H7 (cell line): ENCODE measurements around the gene QRFP. TPM values are rescaled to one million over a fixed set of nuclear protein-coding genes. Genes with fewer than 3 reads are reported as not detected.
"Not testable (repeated sequence)": the region's sequence is repeated elsewhere in the genome, so short reads cannot be mapped to it uniquely, and the experiment has no call there.

Experiments used
- DNase-seq: peaks from one replicate; pipeline ENCODE4 v3.0.0; 2012
- H3K27me3 ChIP-seq: 2 replicates; pipeline ENCODE4 v1.6.0; 2011; ENCODE audit warnings: mild to moderate bottlenecking, low read length; ENCODE audit not compliant: control insufficient read depth, insufficient read depth
- H3K36me3 ChIP-seq: replicated peaks from 2 replicates; pipeline ENCODE4 v1.5.1; 2011; ENCODE audit warnings: low read length; ENCODE audit not compliant: control insufficient read depth, insufficient read depth
- H3K4me3 ChIP-seq: 2 replicates; pipeline ENCODE4 v1.5.1; 2011; ENCODE audit warnings: low read depth, mild to moderate bottlenecking, control low read depth, low read length, moderate library complexity; ENCODE audit not compliant: insufficient read depth
- total RNA-seq: library from RNA; depleted of rRNA; stranded (reverse); fragments of >200 nt; shearing (Covaris generic); gene quantifications from 2 replicates; pipeline ENCODE4 v1.2.3, GENCODE V29; 2014

QRFP gene
- total RNA-seq, 1 experiment from 2014 or later = not detected

- Histone ChIP-seq H3K36me3 (peaks cover 22% of the 10 kb centered on the region), H3K27me3 (no peaks in the 10 kb centered on the region), H3K4me3 (no peak overlapping the region)
- DNase-seq = no peak
Measured at GRCh38 chr9:130858739-130859705, 37.6 kb downstream of the QRFP start.

GRCh38 chr9:130857864-130858738, 38.5 kb downstream of the QRFP start:
- Histone ChIP-seq H3K4me3 (no peak overlapping the region), H3K36me3 (peaks cover 21% of the 10 kb centered on the region)
- no peak for DNase-seq

GRCh38 chr9:130856474-130856873, 40.1 kb downstream of the QRFP start:
- peaks cover 17% of the 10 kb centered on the region for H3K36me3 ChIP-seq
- DNase-seq = no peak
- no peak overlapping the region for H3K4me3 ChIP-seq
- no peaks in the 10 kb centered on the region for H3K27me3 ChIP-seq

More at GRCh38 chr9:130857864-130858738, 38.5 kb downstream of the QRFP start:
- H3K27me3 ChIP-seq = no peaks in the 10 kb centered on the region

GRCh38 chr9:130854835-130855234, 41.8 kb downstream of the QRFP start:
- Histone ChIP-seq H3K36me3 (peaks cover 14% of the 10 kb centered on the region), H3K4me3 (no peak overlapping the region), H3K27me3 (no peaks in the 10 kb centered on the region)
- DNase-seq = no peak

- Histone ChIP-seq H3K4me3 (no peak overlapping the region), H3K36me3 (peaks cover 14% of the 10 kb centered on the region), H3K27me3 (no peaks in the 10 kb centered on the region)
- DNase-seq = no peak
Measured at GRCh38 chr9:130854092-130854491, 42.5 kb downstream of the QRFP start.

GRCh38 chr9:130852801-130853200, 43.8 kb downstream of the QRFP start:
- no peaks in the 10 kb centered on the region for H3K27me3 ChIP-seq
- H3K4me3 ChIP-seq = no peak overlapping the region
- peaks cover 13% of the 10 kb centered on the region for H3K36me3 ChIP-seq
- no peak for DNase-seq

GRCh38 chr9:130849356-130849755, 47.3 kb downstream of the QRFP start:
- H3K4me3 ChIP-seq = no peak overlapping the region
- H3K27me3 ChIP-seq = no peaks in the 10 kb centered on the region
- peaks cover 3% of the 10 kb centered on the region for H3K36me3 ChIP-seq
- DNase-seq = no peak

GRCh38 chr9:130848514-130848913, 48.1 kb downstream of the QRFP start:
- H3K4me3 ChIP-seq, DNase-seq, H3K36me3 ChIP-seq, H3K27me3 ChIP-seq: not testable (repeated sequence)

GRCh38 chr9:130847306-130848217, 49.0 kb downstream of the QRFP start:
- peak; percentile 77 for DNase-seq
- Histone ChIP-seq H3K27me3 (no peaks in the 10 kb centered on the region), H3K4me3 (no peak overlapping the region), H3K36me3 (no peaks in the 10 kb centered on the region)

GRCh38 chr9:130846487-130847305, 49.9 kb downstream of the QRFP start:
- no peaks in the 10 kb centered on the region for H3K36me3 ChIP-seq
- no peak overlapping the region for H3K4me3 ChIP-seq
- H3K27me3 ChIP-seq = no peaks in the 10 kb centered on the region
- DNase-seq = no peak

- no peak for DNase-seq
- Histone ChIP-seq H3K36me3 (no peaks in the 10 kb centered on the region), H3K4me3 (no peak overlapping the region), H3K27me3 (no peaks in the 10 kb centered on the region)
Measured at GRCh38 chr9:130845901-130846481, 50.6 kb downstream of the QRFP start.

GRCh38 chr9:130845254-130845653, 51.4 kb downstream of the QRFP start:
- no peak overlapping the region for H3K4me3 ChIP-seq
- DNase-seq = no peak
- H3K36me3 ChIP-seq = no peaks in the 10 kb centered on the region
- H3K27me3 ChIP-seq = no peaks in the 10 kb centered on the region

- no peaks in the 10 kb centered on the region for H3K27me3 ChIP-seq
- DNase-seq = no peak
- H3K4me3 ChIP-seq = no peak overlapping the region
- no peaks in the 10 kb centered on the region for H3K36me3 ChIP-seq
Measured at GRCh38 chr9:130844044-130844451, 52.6 kb downstream of the QRFP start.
